ENCODE results near the gene FBXW5.

The FBXW5 gene

GRCh38 chr9:136960938-136961275, 16.4 kb upstream of the FBXW5 start:
- TF ChIP-seq SIN3A (IDR thresholded peaks at IDR 0.05; ENCODE audit: borderline replicate concordance, insufficient read depth, low read length) (no peak), POLR2AphosphoS5 (IDR thresholded peaks at IDR 0.05; ENCODE audit: low read depth, low read length) (no peak), FOXP2 (optimal IDR thresholded peaks at IDR 0.05; ENCODE audit: borderline replicate concordance, extremely low read depth, extremely low read length, insufficient read depth) (no peak), TAF1 (IDR thresholded peaks at IDR 0.05; ENCODE audit: borderline replicate concordance, insufficient read depth, low read length) (no peak), REST (IDR thresholded peaks at IDR 0.05; ENCODE audit: insufficient read depth in 1 of 2, low read depth in 2 of 2, low read length in 2 of 2) (no peak)

GRCh38 chr9:136960212-136960937, 15.8 kb upstream of the FBXW5 start:
- TF ChIP-seq POLR2AphosphoS5 (IDR thresholded peaks at IDR 0.05; ENCODE audit: low read depth, low read length) (no peak), REST (IDR thresholded peaks at IDR 0.05; ENCODE audit: insufficient read depth in 1 of 2, low read depth in 2 of 2, low read length in 2 of 2) (no peak)

GRCh38 chr9:136958898-136959850, 14.6 kb upstream of the FBXW5 start:
- TF ChIP-seq FOXP2 (optimal IDR thresholded peaks at IDR 0.05; ENCODE audit: borderline replicate concordance, extremely low read depth, extremely low read length, insufficient read depth) (no peak), SIN3A (IDR thresholded peaks at IDR 0.05; ENCODE audit: borderline replicate concordance, insufficient read depth, low read length) (no peak), REST (IDR thresholded peaks at IDR 0.05; ENCODE audit: insufficient read depth in 1 of 2, low read depth in 2 of 2, low read length in 2 of 2) (no peak), POLR2AphosphoS5 (IDR thresholded peaks at IDR 0.05; ENCODE audit: low read depth, low read length) (no peak), TAF1 (IDR thresholded peaks at IDR 0.05; ENCODE audit: borderline replicate concordance, insufficient read depth, low read length) (no peak)

GRCh38 chr9:136958473-136958872, 13.9 kb upstream of the FBXW5 start:
- TF ChIP-seq TAF1 (IDR thresholded peaks at IDR 0.05; ENCODE audit: borderline replicate concordance, insufficient read depth, low read length) (no peak), SIN3A (IDR thresholded peaks at IDR 0.05; ENCODE audit: borderline replicate concordance, insufficient read depth, low read length) (no peak), REST (IDR thresholded peaks at IDR 0.05; ENCODE audit: insufficient read depth in 1 of 2, low read depth in 2 of 2, low read length in 2 of 2) (no peak), FOXP2 (optimal IDR thresholded peaks at IDR 0.05; ENCODE audit: borderline replicate concordance, extremely low read depth, extremely low read length, insufficient read depth) (no peak), POLR2AphosphoS5 (IDR thresholded peaks at IDR 0.05; ENCODE audit: low read depth, low read length) (no peak)
